ENCODE results near the gene DBT.

The DBT gene

GRCh38 chr1:100183370-100183769 is 66.3 kb downstream of the DBT start:
- DNase-seq, result no peak

GRCh38 chr1:100178091-100178490 is 71.5 kb downstream of the DBT start, which contains the start of gene LRRC39:
Gene LRRC39, minus strand, starts transcription at chr1:100178256. Its CDS starts 9,740 bp downstream, at chr1:100168516.
- no peak for DNase-seq

- DNase-seq, result no peak
Observed at GRCh38 chr1:100177295-100178041, 72.2 kb downstream of the DBT start.

- no peak for DNase-seq
Observed at GRCh38 chr1:100168051-100168450, 81.6 kb downstream of the DBT start.

- DNase-seq, result no peak
Observed at GRCh38 chr1:100164702-100165101, 84.9 kb downstream of the DBT start.

GRCh38 chr1:100164216-100164615 is 85.4 kb downstream of the DBT start:
- no peak for DNase-seq

- no peak for DNase-seq
Observed at GRCh38 chr1:100162881-100163280, 86.8 kb downstream of the DBT start.

- no peak for DNase-seq
Observed at GRCh38 chr1:100152271-100152670, 97.4 kb downstream of the DBT start.

GRCh38 chr1:100151679-100152078 is 98.0 kb downstream of the DBT start:
- no peak for DNase-seq

- no peak for DNase-seq
Observed at GRCh38 chr1:100147875-100148274, 101.8 kb downstream of the DBT start.

GRCh38 chr1:100146958-100147357 is 102.7 kb downstream of the DBT start:
- no peak for DNase-seq

GRCh38 chr1:100145116-100145515 is 104.5 kb downstream of the DBT start:
- DNase-seq, result no peak

- DNase-seq, result no peak
Observed at GRCh38 chr1:100142343-100142742, 107.3 kb downstream of the DBT start.

GRCh38 chr1:100141192-100141591 is 108.4 kb downstream of the DBT start:
- no peak for DNase-seq

GRCh38 chr1:100137602-100138001 is 112.0 kb downstream of the DBT start:
- no peak for DNase-seq
